Hepatocyte (in vitro differentiated cells): Measurements from ENCODE around the gene CNST. TPM values are rescaled to one million over a fixed set of nuclear protein-coding genes. Genes with fewer than 3 reads are reported as not detected.

Experiments
- DNase-seq: peaks from one replicate; pipeline ENCODE4 v3.0.0-alpha.2; 2016; ENCODE audit warnings: low spot score
- H2AFZ ChIP-seq: fragments of 200-600 bp; sonication (generic); 2 replicates; pipeline ENCODE4 v1.6.0; 2016; ENCODE audit warnings: antibody characterized with exemption, mild to moderate bottlenecking
- H3K27ac ChIP-seq: fragments of 200-600 bp; sonication (generic); 2 replicates; pipeline ENCODE4 v1.5.1; 2016; ENCODE audit warnings: mild to moderate bottlenecking
- H3K27me3 ChIP-seq: fragments of 200-600 bp; sonication (generic); 2 replicates; pipeline ENCODE4 v1.6.1; 2016
- H3K36me3 ChIP-seq: fragments of 200-600 bp; sonication (generic); replicated peaks from 2 replicates; pipeline ENCODE4 v1.5.1; 2016; ENCODE audit warnings: low read depth; ENCODE audit not compliant: insufficient read depth
- H3K4me1 ChIP-seq: fragments of 200-600 bp; sonication (generic); 2 replicates; pipeline ENCODE4 v1.5.1; 2016; ENCODE audit warnings: mild to moderate bottlenecking, moderate library complexity; ENCODE audit not compliant: insufficient read depth
- H3K4me2 ChIP-seq: fragments of 200-600 bp; sonication (generic); 2 replicates; pipeline ENCODE4 v1.6.0; 2016
- H3K4me3 ChIP-seq: fragments of 200-600 bp; sonication (generic); 2 replicates; pipeline ENCODE4 v1.5.1; 2016; ENCODE audit warnings: mild to moderate bottlenecking
- H3K79me2 ChIP-seq: fragments of 200-600 bp; sonication (generic); 2 replicates; pipeline ENCODE4 v1.6.0; 2017; ENCODE audit warnings: mild to moderate bottlenecking
- H3K9me2 ChIP-seq: fragments of 200-600 bp; sonication (generic); replicated peaks from 2 replicates; pipeline ENCODE4 v1.6.0; 2017; ENCODE audit warnings: mild to moderate bottlenecking; ENCODE audit not compliant: insufficient read depth
- H3K9me3 ChIP-seq: fragments of 200-600 bp; sonication (generic); 2 replicates; pipeline ENCODE4 v1.5.1; 2016; ENCODE audit warnings: low read depth, mild to moderate bottlenecking
- H4K20me1 ChIP-seq: fragments of 200-600 bp; sonication (generic); 2 replicates; pipeline ENCODE4 v1.6.0; 2016; ENCODE audit warnings: mild to moderate bottlenecking; ENCODE audit not compliant: insufficient read depth, poor library complexity, severe bottlenecking
- EZH2 ChIP-seq: fragments of 200-600 bp; sonication (generic); IDR thresholded peaks from 2 replicates; pipeline ENCODE4 v1.6.1; 2016; ENCODE audit warnings: antibody characterized with exemption, mild to moderate bottlenecking, borderline replicate concordance
- EZH2phosphoT487 ChIP-seq: fragments of 200-600 bp; sonication (generic); IDR thresholded peaks from one replicate; pipeline ENCODE4 v1.6.1; 2018; ENCODE audit warnings: antibody characterized with exemption, mild to moderate bottlenecking, low read depth, moderate library complexity; ENCODE audit not compliant: unreplicated experiment, severe bottlenecking
- WGBS: methylation state at CpG from one replicate; pipeline ENCODE4 v1.1.6; 2016; ENCODE audit warnings: low lambda C conversion rate; ENCODE audit errors: missing lambda C conversion rate; 5-methylcytosine and 5-hydroxymethylcytosine counted together
- polyA plus RNA-seq: library from polyadenylated mRNA; unstranded; fragments of >200 nt; fragmentation: Nextera tagmentation; extraction: Ambion mirVana; gene quantifications from 2 replicates; pipeline ENCODE4 v1.2.1, GENCODE V29; 2016
- total RNA-seq: library from RNA; depleted of rRNA; stranded (reverse); fragments of >200 nt; gene quantifications from 2 replicates; pipeline ENCODE4 v1.2.3, GENCODE V29; 2014
- TF ChIP-seq, protein P1 (sequence below): fragments of 200-600 bp; sonication (generic); IDR thresholded peaks from 2 replicates; pipeline ENCODE4 v1.5.1; 2016; ENCODE audit warnings: antibody characterized with exemption, mild to moderate bottlenecking; ENCODE audit not compliant: poor library complexity

CNST gene
- total and polyA plus RNA-seq, 2 experiments from 2014 or later, result 7.1 to 16.4 TPM

DNA sequence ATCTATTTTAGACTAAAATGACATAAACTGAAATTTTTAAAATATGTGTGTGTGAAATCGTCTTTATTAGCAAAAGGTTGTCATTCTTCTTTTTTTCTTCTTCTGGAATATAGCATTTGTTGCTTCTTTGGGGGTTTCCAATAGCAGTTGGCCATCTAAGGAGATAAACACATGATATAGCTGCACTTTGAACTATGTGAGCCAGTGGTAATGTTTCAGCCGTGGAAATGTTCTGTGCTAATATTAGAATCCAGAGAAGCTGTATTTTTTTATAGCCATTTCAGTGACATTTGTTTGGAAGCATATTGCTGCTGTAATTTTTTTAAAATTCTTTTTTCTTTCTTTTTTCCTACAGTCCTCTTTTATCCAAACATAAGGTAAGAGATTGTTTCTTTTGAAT lies 75.1 kb downstream of the CNST start:
- 67% methylated on average over 2 of the region's 2 CpGs for WGBS

DNA sequence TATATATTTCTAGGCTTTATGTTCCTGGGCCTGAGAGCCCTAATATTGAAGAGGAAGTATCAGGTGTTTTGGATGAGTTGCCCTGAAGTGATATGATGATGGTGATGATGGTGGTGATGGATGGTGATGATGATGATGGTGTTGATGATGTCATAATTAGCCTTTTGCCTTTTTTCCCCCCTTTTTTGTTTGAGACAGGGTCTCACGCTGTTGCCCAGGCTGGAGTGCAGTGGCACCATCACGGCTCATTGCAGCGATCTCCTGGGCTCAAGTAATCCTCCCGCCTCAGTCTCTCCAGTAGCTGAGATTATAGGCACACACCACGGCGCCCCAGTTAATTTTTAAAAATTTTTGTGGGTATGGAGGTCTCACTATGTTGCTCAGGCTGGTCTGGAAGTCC lies 76.5 kb downstream of the CNST start:
- no peaks in the 10 kb centered on the region for H3K36me3 ChIP-seq
- no peak for TF ChIP-seq EZH2
- no peak for TF ChIP-seq EZH2phosphoT487
- TF ChIP-seq, protein P1, sequence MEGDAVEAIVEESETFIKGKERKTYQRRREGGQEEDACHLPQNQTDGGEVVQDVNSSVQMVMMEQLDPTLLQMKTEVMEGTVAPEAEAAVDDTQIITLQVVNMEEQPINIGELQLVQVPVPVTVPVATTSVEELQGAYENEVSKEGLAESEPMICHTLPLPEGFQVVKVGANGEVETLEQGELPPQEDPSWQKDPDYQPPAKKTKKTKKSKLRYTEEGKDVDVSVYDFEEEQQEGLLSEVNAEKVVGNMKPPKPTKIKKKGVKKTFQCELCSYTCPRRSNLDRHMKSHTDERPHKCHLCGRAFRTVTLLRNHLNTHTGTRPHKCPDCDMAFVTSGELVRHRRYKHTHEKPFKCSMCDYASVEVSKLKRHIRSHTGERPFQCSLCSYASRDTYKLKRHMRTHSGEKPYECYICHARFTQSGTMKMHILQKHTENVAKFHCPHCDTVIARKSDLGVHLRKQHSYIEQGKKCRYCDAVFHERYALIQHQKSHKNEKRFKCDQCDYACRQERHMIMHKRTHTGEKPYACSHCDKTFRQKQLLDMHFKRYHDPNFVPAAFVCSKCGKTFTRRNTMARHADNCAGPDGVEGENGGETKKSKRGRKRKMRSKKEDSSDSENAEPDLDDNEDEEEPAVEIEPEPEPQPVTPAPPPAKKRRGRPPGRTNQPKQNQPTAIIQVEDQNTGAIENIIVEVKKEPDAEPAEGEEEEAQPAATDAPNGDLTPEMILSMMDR, result no peak
- no peak overlapping the region for H3K27ac ChIP-seq
- H3K9me2 ChIP-seq, result no peaks in the 10 kb centered on the region
- H3K79me2 ChIP-seq, result no peaks in the 10 kb centered on the region
- H3K4me3 ChIP-seq, result no peak overlapping the region
- no peaks in the 10 kb centered on the region for H4K20me1 ChIP-seq
- DNase-seq, result no peak
- no peak overlapping the region for H2AFZ ChIP-seq
- no peaks in the 10 kb centered on the region for H3K27me3 ChIP-seq
- H3K4me2 ChIP-seq, result no peak overlapping the region
- H3K9me3 ChIP-seq, result no peaks in the 10 kb centered on the region
- 99% methylated on average over 6 of the region's 6 CpGs for WGBS
- peaks cover 4% of the 10 kb centered on the region for H3K4me1 ChIP-seq

More for the DNA sequence above, 75.1 kb downstream of the CNST start:
- Histone ChIP-seq H3K27ac (no peak overlapping the region), H3K4me2 (no peak overlapping the region), H4K20me1 (no peaks in the 10 kb centered on the region), H3K27me3 (no peaks in the 10 kb centered on the region), H3K9me3 (no peaks in the 10 kb centered on the region), H3K79me2 (no peaks in the 10 kb centered on the region), H3K4me1 (peaks cover 4% of the 10 kb centered on the region), H3K9me2 (no peaks in the 10 kb centered on the region), H3K36me3 (no peaks in the 10 kb centered on the region), H2AFZ (no peak overlapping the region), H3K4me3 (no peak overlapping the region)
- TF ChIP-seq EZH2 (no peak), EZH2phosphoT487 (no peak)
- TF ChIP-seq, protein P1, result no peak
- no peak for DNase-seq

DNA sequence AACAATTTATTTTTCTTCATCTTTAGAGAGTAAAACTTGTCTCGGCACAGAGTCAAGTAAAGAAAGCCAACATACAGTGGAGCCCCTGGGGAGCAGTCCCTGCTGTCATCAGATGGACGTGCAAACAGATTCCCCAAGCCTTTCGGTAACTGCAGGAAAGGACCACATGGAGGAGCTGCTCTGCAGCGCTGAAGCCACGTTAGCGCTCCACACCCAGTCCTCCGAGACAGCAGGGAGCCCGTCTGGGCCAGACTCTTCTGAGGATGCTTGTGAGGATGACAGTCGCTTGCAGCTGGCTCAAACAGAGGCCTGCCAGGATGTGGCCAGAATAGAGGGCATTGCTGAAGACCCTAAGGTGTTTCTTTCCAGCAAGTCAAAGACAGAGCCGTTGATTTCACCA lies 80.9 kb downstream of the CNST start:
- WGBS, result 45% methylated on average over 10 of the region's 10 CpGs
- Histone ChIP-seq H3K4me1 (no peaks in the 10 kb centered on the region), H3K27me3 (no peaks in the 10 kb centered on the region), H3K9me3 (no peaks in the 10 kb centered on the region), H3K79me2 (no peaks in the 10 kb centered on the region), H3K4me2 (no peak overlapping the region), H3K4me3 (no peak overlapping the region), H4K20me1 (no peaks in the 10 kb centered on the region), H3K36me3 (no peaks in the 10 kb centered on the region), H2AFZ (no peak overlapping the region), H3K27ac (no peak overlapping the region), H3K9me2 (no peaks in the 10 kb centered on the region)
- TF ChIP-seq EZH2 (no peak), EZH2phosphoT487 (no peak)
- TF ChIP-seq, protein P1, result peak; percentile 45
- DNase-seq, result peak; percentile 62

DNA sequence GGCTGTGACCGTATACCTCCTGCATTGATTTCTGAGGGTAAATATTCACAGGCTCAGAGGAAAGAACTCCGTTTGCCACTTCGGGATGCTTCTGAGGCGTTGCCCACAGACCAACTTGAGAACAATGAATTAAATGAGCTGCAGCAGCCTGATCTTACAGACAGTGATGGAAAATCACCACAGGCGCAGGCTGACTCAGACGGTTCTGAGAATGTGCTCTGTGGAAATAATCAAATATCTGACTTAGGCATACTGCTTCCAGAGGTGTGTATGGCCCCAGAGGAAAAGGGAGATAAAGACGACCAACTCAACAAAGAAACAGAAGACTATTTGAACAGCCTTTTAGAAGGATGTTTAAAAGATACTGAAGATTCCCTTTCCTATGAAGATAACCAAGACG lies 81.3 kb downstream of the CNST start:
- no peak for DNase-seq
- 82% methylated on average over 8 of the region's 8 CpGs for WGBS
- Histone ChIP-seq H3K9me3 (no peaks in the 10 kb centered on the region), H3K79me2 (no peaks in the 10 kb centered on the region), H3K4me3 (no peak overlapping the region), H3K9me2 (no peaks in the 10 kb centered on the region), H3K27me3 (no peaks in the 10 kb centered on the region), H3K4me1 (no peaks in the 10 kb centered on the region), H4K20me1 (no peaks in the 10 kb centered on the region), H2AFZ (no peak overlapping the region), H3K27ac (no peak overlapping the region), H3K4me2 (no peak overlapping the region), H3K36me3 (no peaks in the 10 kb centered on the region)
- TF ChIP-seq, protein P1, result no peak
